ENCODE data around the gene NAA25. TPM values are rescaled to one million over a fixed set of nuclear protein-coding genes. Genes with fewer than 3 reads are reported as not detected.

NAA25 gene
- total and polyA plus RNA-seq, 8 donors, result 17.3 to 33.9 (median 25.9) TPM

DNA sequence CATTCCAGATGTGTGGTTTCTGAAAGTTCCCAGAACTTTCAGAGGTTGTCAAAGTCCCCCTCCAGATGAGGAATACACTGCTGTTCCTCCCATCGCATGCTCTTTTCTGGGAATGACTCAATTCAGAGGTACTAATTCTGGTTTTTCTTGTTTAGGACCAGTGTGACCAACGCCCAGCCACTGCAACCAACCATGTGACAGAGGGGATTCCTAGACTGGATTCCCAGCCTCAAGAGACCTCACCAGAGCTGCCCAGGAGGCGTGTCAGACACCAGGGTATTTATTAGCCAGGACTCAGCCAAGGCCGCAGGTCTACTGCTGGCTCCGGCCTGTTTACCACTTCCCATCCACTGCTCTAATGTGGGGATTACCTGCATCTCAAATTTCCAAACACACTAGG, 41.0 kb upstream of the NAA25 start:
- no peak overlapping the region for H3K27ac ChIP-seq
- peak in 3 of 4 donors; percentile 46 to 61 (median 48) for DNase-seq
- H3K9me3 ChIP-seq, result no peaks in the 10 kb centered on the region
- H3K4me1 ChIP-seq, result peaks cover 3 to 10% of the 10 kb centered on the region in 2 donors
- no peak overlapping the region for H3K4me3 ChIP-seq
- intact Hi-C loops (cut with DNase I), result no loop called here
- TF ChIP-seq, protein P1, sequence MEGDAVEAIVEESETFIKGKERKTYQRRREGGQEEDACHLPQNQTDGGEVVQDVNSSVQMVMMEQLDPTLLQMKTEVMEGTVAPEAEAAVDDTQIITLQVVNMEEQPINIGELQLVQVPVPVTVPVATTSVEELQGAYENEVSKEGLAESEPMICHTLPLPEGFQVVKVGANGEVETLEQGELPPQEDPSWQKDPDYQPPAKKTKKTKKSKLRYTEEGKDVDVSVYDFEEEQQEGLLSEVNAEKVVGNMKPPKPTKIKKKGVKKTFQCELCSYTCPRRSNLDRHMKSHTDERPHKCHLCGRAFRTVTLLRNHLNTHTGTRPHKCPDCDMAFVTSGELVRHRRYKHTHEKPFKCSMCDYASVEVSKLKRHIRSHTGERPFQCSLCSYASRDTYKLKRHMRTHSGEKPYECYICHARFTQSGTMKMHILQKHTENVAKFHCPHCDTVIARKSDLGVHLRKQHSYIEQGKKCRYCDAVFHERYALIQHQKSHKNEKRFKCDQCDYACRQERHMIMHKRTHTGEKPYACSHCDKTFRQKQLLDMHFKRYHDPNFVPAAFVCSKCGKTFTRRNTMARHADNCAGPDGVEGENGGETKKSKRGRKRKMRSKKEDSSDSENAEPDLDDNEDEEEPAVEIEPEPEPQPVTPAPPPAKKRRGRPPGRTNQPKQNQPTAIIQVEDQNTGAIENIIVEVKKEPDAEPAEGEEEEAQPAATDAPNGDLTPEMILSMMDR (IDR thresholded peaks at IDR 0.05), result no peak
- peaks cover 11 to 100% of the 10 kb centered on the region in 2 donors for H3K36me3 ChIP-seq
- ATAC-seq, result peak; percentile 91
- H3K27me3 ChIP-seq, result no peaks in the 10 kb centered on the region

GRCh38 chr12:112148031-112148513, 39.5 kb upstream of the NAA25 start:
- intact Hi-C loops (cut with DNase I), result no loop called here
- no peaks in the 10 kb centered on the region for H3K9me3 ChIP-seq
- peaks cover 11 to 100% of the 10 kb centered on the region in 2 donors for H3K36me3 ChIP-seq
- H3K27ac ChIP-seq, result peak overlapping the region in 1 of 2 donors; percentile 28
- no peak overlapping the region for H3K4me3 ChIP-seq
- no peak for DNase-seq
- peaks cover 3 to 10% of the 10 kb centered on the region in 2 donors for H3K4me1 ChIP-seq
- TF ChIP-seq, protein P1 (IDR thresholded peaks at IDR 0.05), result no peak
- H3K27me3 ChIP-seq, result no peaks in the 10 kb centered on the region
- no peak for ATAC-seq

DNA sequence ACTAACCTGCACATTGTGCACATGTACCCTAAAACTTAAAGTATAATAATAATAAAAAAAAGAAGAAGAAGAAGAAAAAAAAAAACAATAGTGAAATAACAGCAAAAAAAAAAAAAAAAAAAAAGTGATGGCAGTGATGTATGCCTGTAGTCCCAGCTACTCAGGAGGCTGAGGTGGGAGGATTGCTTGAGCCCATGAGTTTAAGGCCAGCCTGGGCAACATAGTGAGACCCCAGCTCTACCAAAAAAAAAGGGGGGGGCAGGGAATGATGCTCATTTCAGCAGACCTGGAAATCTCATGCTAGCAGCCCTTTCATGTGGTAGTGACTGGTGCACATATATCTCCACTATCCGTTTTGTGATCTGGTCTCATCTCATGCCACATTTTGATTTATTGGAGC, 37.5 kb upstream of the NAA25 start:
- H3K36me3 ChIP-seq, result peaks cover 11 to 100% of the 10 kb centered on the region in 2 donors
- H3K27me3 ChIP-seq, result no peaks in the 10 kb centered on the region
- TF ChIP-seq, protein P1 (IDR thresholded peaks at IDR 0.05), result no peak
- intact Hi-C loops (cut with DNase I), result no loop called here
- H3K4me1 ChIP-seq, result peaks cover 3 to 16% of the 10 kb centered on the region in 2 donors
- DNase-seq (no peak), ATAC-seq (no peak)
- no peaks in the 10 kb centered on the region for H3K9me3 ChIP-seq
- H3K27ac ChIP-seq, result no peak overlapping the region
- no peak overlapping the region for H3K4me3 ChIP-seq

DNA sequence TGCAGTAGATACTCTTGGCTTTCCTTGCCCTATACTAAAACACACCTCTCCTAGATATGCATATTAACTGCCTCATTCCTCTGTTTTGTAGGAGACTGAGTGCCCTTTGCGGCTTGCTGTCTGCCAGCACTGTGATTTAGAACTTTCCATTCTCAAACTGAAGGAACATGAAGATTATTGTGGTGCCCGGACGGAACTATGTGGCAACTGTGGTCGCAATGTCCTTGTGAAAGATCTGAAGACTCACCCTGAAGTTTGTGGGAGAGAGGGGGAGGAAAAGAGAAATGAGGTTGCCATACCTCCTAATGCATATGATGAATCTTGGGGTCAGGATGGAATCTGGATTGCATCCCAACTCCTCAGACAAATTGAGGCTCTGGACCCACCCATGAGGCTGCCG, 32.1 kb upstream of the NAA25 start:
- H3K4me1 ChIP-seq, result peaks cover 0 to 34% of the 10 kb centered on the region in 2 donors
- intact Hi-C loops (cut with DNase I), result no loop called here
- no peaks in the 10 kb centered on the region for H3K27me3 ChIP-seq
- no peaks in the 10 kb centered on the region for H3K9me3 ChIP-seq
- DNase-seq (no peak), ATAC-seq (no peak)
- H3K4me3 ChIP-seq, result no peak overlapping the region
- TF ChIP-seq, protein P1 (IDR thresholded peaks at IDR 0.05), result no peak
- peak overlapping the region in 1 of 2 donors; percentile 76 for H3K27ac ChIP-seq
- peaks cover 3 to 100% of the 10 kb centered on the region in 2 donors for H3K36me3 ChIP-seq

GRCh38 chr12:112134731-112135130, 26.1 kb upstream of the NAA25 start:
- Histone ChIP-seq H3K4me1 (peaks cover 26 to 58% of the 10 kb centered on the region in 2 donors), H3K27me3 (no peaks in the 10 kb centered on the region), H3K36me3 (peaks cover 3 to 59% of the 10 kb centered on the region in 2 donors), H3K9me3 (no peaks in the 10 kb centered on the region), H3K27ac (peak overlapping the region; percentile 30 to 40), H3K4me3 (no peak overlapping the region)
- ATAC-seq (peak; percentile 22), DNase-seq (no peak)
- TF ChIP-seq, protein P1 (IDR thresholded peaks at IDR 0.05), result no peak
- intact Hi-C loops (cut with DNase I), result no loop called here

All from left lung (tissue), 10 donors.